Hematopoietic multipotent progenitor cell treated with erythropoietin and hydrocortisone succinate and interleukin-3 and kit ligand, for 15 days (in vitro differentiated cells): ENCODE results near the gene CAMK2D.
A peak's percentile ranks its signal among the peaks of the same experiment; 100 is the strongest.

Source experiments
- DNase-seq: peaks from one replicate; pipeline ENCODE4 v3.0.0-alpha.2; 2015; ENCODE audit warnings: low spot score

The CAMK2D gene

DNA sequence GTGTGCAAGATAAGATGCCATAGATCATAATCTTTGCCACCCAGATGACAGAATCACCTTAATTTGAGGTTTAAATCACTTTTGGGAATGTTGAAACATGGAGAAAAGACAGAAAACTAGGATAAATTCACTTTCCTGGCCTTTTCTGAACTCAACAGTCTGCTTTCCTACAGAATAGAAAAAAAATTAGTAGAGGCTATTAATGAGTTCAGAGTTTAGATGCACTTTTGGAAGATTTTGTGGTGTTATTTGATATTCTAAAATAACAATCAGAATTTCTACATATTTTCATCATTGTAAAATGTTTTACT lies 195.9 kb downstream of the CAMK2D start:
- DNase-seq, result no peak

- no peak for DNase-seq
These were observed 197.0 kb downstream of the CAMK2D start for GRCh38 chr4:113564493-113564892.

DNA sequence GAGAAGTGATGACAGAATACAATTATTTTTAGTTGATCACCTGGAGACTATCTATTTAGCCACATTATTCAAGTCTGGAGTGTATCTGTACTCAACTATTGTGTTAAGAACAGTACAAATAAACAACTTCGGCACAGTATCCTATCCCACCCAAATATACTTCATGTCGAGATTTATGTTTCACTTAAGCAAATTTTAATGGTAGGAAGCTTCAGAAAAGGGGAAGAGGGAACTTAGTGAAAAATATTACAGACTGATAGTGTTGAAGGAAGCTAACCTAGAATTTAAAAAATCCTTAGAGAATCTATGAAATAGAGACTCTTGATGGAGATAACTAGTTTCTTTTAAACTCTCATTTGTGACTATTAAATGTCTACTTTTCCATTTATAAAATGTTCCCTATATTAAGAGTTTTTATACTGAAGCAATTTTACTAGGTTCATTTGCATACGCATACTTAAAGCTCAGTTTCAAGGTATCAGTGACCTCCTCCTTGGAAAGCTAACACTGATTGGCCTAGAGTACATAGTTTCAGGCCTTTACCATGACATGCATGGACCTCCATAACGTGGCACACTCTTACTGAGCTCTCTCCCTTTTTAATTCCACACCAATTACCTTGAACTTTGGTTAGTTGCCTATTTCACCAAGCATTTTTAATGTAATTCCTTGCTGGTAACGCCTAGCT lies 197.7 kb downstream of the CAMK2D start:
- DNase-seq, result no peak

GRCh38 chr4:113561758-113562157 lies 199.8 kb downstream of the CAMK2D start:
- no peak for DNase-seq

- no peak for DNase-seq
These were observed 200.4 kb downstream of the CAMK2D start for GRCh38 chr4:113561092-113561491.

DNA sequence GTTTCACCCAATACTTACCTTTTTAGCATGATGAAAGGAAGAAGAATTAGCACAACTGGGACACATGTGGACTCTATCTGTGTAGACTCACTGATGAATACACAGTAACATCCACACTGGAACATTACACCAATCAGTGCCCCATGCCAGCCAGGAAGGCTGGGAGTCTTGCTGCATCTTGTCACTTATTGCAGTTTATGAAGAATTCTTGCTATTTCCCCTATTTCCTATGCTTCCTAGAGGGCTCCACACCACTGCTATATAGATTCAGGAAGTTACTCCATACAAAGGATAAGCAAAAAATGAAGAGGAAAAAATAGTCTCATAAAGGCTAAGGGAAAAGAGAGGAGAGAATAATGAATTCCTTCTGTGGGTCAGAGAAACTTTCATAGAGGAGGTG lies 201.0 kb downstream of the CAMK2D start:
- no peak for DNase-seq

DNA sequence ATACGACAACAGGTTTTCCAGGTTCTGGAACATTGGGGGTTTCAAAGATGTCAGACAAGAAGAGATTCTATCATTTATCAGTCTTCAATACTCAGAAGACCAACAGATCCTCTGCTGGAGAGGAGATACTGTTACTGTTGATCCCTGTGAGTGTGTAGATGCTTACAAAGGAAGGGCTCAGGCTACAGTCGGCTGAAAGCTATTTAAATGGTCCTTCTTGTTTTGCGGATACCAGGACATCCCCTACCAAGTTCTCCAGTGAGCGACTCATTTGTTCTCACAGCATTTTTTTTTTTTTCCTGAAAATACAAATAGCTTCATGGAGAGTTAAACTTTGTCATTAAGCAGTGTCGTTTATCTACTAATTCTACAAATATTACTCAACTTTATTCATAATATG lies 201.6 kb downstream of the CAMK2D start:
- DNase-seq, result no peak

- no peak for DNase-seq
These were observed 205.0 kb downstream of the CAMK2D start for GRCh38 chr4:113556382-113557134.

DNA sequence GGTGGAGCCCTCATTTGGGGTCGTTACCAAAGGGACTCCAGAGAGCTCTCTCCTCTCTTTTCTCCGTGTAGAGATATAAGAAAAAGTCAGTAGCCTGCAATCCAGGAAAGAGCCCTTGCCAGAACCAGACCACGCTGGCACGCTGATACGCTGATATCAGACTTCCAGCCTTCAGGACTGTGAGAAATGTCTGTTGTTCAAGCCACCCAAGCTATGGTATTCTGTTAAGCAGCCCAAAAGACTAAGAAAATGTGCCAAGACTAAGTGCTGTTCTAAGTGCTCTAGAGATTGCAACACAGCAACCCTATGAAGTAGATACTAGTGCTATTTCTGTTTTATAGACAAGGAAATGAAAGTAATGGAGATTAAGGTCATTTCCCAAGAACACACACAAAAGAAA lies 205.7 kb downstream of the CAMK2D start:
- no peak for DNase-seq

- no peak for DNase-seq
These were observed 208.5 kb downstream of the CAMK2D start for GRCh38 chr4:113553082-113553481.

DNA sequence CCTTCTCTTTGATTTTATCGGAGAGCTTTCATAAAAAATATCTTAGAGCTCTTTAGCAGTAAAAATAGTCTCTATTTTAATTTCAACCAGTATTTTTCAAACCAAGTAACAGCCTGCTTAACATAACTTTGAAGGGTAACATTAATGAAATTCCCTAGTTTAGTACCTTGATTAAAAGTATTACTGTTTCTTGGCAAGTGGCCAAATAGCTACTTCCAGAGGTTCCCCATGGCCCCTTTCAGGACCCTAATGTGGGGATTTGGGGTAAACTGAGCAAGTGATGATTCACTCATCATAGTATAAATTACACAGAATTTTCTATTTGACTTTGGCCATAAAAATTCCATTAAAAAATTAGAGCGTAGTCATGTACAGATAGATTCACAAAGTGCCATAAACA lies 211.0 kb downstream of the CAMK2D start:
- DNase-seq, result no peak

DNA sequence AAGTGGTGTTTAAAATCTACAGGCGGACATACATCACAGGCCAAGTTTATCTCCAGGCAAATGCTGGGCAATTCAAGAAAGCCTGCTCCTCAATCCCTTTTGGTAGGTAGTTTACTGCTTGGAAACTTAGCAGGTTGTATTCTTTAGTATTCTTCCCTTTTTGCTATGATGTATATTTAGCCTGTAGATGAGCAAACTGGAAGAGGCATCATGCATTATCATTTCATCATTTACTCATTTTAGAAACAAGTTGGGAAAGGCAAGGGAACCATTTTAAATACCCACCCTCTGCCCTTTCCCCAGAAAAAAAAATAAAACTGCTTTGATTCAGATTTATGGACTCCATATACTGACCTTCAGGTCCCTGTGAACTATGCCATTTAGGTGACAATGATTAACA lies 213.2 kb downstream of the CAMK2D start:
- DNase-seq, result no peak

GRCh38 chr4:113547487-113548042 lies 214.0 kb downstream of the CAMK2D start:
- peak; percentile 73 for DNase-seq

GRCh38 chr4:113541933-113542332 lies 219.6 kb downstream of the CAMK2D start:
- no peak for DNase-seq

DNA sequence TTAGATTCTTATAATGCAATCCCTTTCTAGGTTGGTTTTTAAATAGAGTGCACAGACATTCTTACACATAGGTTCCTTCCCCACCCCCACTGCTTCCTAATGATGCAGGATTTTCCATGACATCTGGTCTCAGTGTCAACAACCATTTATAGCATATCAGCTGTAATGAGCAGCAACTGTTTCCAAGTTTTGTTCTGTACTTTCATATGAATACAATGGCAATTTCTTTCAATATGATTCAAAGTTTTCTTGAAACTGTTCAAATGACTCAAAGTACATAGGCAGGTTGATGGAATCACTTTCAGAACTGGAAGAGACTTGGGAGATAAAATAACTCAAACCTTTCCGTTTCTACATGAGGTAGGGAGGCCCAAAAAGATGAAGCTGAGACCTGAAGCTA lies 220.7 kb downstream of the CAMK2D start:
- DNase-seq, result no peak

DNA sequence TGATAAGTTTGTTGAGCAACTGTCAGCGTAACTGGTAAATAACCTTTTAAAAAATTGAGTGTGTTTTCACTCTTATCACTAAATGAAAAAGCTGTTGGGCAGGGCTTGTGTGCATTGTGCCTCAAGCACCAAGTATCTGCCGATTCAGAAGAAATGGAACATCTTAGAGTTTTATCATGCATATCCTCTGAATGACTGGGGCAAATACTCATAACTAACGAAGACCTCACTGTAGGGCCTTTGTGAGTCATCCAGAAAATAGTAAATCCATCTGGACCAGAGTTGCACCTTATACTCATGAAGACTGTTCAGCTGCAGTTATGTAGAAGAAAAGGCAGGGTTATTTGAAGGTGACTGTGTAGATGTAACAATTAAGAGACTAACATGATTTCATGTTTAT lies 222.1 kb downstream of the CAMK2D start:
- no peak for DNase-seq

GRCh38 chr4:113537628-113538027 lies 223.9 kb downstream of the CAMK2D start:
- no peak for DNase-seq

DNA sequence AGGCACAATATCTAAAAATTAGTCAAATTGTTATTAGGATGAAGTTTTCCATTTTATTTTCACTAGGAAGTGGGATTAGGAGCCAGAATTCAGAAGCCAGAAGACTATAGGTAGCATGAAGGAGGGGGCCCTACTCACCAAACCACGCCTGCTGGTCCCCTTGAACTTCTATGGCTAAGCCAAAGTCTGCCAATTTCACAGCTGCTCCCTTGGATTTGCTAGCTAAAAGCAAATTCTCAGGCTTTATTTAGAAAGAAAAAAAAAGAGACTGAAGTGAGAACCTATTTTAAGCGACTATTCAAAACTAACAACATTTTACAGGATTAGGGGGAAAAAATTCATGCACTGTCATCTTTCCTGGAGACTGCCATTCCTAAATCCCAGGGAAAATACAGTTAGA lies 224.3 kb downstream of the CAMK2D start:
- DNase-seq, result no peak

GRCh38 chr4:113534711-113535110 lies 226.8 kb downstream of the CAMK2D start:
- DNase-seq, result no peak

GRCh38 chr4:113531572-113531971 lies 230.0 kb downstream of the CAMK2D start:
- no peak for DNase-seq

DNA sequence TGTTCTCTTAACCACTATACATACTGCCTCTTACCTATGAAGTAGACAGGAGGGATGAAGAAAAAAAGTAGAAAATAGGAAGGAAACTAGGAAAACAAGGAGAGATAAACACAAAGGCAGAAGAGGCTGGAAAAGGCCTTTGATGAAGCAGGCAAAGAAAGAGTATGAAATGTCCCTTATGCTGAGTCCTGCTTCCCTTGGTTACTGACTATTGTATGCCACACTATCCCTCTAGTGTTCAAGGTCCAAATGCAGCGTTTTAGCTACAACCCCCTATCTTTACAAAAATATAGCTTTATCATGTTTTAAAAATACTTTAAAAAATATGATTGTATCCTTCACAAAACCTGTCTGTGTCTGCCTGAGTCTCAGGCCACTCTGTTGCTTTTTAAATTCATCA lies 233.1 kb downstream of the CAMK2D start:
- DNase-seq, result no peak

- no peak for DNase-seq
These were observed 236.0 kb downstream of the CAMK2D start for GRCh38 chr4:113525521-113525920.

GRCh38 chr4:113524505-113525186 lies 236.9 kb downstream of the CAMK2D start:
- DNase-seq, result no peak
